HG03039 (cell line): Measurements from ENCODE around the gene SMIM24.

Source experiments
- ATAC-seq: cut with Tn5 transposase; IDR thresholded peaks from one replicate; pipeline ENCODE4 v1.9.1; 2021; ENCODE audit warnings: mild to moderate bottlenecking, moderate library complexity; ENCODE audit not compliant: unreplicated experiment

The SMIM24 gene

GRCh38 chr19:3499738-3500428 lies 19.6 kb upstream of the SMIM24 start:
- ATAC-seq: no peak

- no peak for ATAC-seq
Observed at GRCh38 chr19:3497757-3498520, 17.6 kb upstream of the SMIM24 start.

- ATAC-seq: no peak
Observed at GRCh38 chr19:3496392-3497273, 16.3 kb upstream of the SMIM24 start.

GRCh38 chr19:3494559-3494958 lies 14.2 kb upstream of the SMIM24 start:
- no peak for ATAC-seq

GRCh38 chr19:3494051-3494450 lies 13.7 kb upstream of the SMIM24 start:
- ATAC-seq: no peak

- ATAC-seq: no peak
Observed at GRCh38 chr19:3493651-3494050, 13.3 kb upstream of the SMIM24 start.

- ATAC-seq: no peak
Observed at GRCh38 chr19:3492919-3493318, 12.6 kb upstream of the SMIM24 start.

GRCh38 chr19:3492131-3492839 lies 12.0 kb upstream of the SMIM24 start:
- ATAC-seq: no peak

- ATAC-seq: no peak
Observed at GRCh38 chr19:3491396-3492119, 11.2 kb upstream of the SMIM24 start.

GRCh38 chr19:3483226-3483628 lies 2.9 kb upstream of the SMIM24 start, which contains the start of gene SMIM44:
TSS of gene SMIM44 (minus strand) at chr19:3483441. CDS start at chr19:3483403, 38 bp downstream.
- no peak for ATAC-seq

GRCh38 chr19:3482507-3483225 lies 2.3 kb upstream of the SMIM24 start:
- ATAC-seq: no peak

GRCh38 chr19:3481241-3482090 lies 1.1 kb upstream of the SMIM24 start:
- no peak for ATAC-seq

GRCh38 chr19:3479834-3480215 lies 500 bp downstream of the SMIM24 start:
- ATAC-seq: no peak

GRCh38 chr19:3479177-3479833 lies 1.0 kb downstream of the SMIM24 start:
- ATAC-seq: no peak

GRCh38 chr19:3478409-3479176 lies 1.7 kb downstream of the SMIM24 start:
- ATAC-seq: no peak

- no peak for ATAC-seq
Observed at GRCh38 chr19:3477951-3478350, 2.4 kb downstream of the SMIM24 start.

GRCh38 chr19:3477506-3477905 lies 2.8 kb downstream of the SMIM24 start:
- ATAC-seq: no peak
